Testis (tissue), 2 donors: ENCODE measurements around the gene TGM5.

Experiments
- CTCF ChIP-seq, 3 experiments: fragments of 450-650 bp in 2 of 3; fragments of 200-600 bp in 1 of 3; sonication (generic) in 1 of 3; IDR thresholded peaks; one replicate each; pipeline ENCODE4 v1.5.1; 2016 to 2019; ENCODE audit warnings: antibody characterized with exemption in 3 of 3, mild to moderate bottlenecking in 2 of 3, moderate library complexity in 1 of 3
- POLR2A ChIP-seq: fragments of 450-650 bp; IDR thresholded peaks from one replicate; pipeline ENCODE4 v1.6.1; 2017; ENCODE audit warnings: antibody characterized with exemption, mild to moderate bottlenecking, moderate library complexity

GRCh38 chr15:43292375-43293078 is 25.8 kb upstream of the TGM5 start:
- TF ChIP-seq CTCF (IDR thresholded peaks at IDR 0.05) (no peak), POLR2A (no peak)
